Activated CD8-positive, alpha-beta memory T cell treated with anti-CD3 and anti-CD28 coated beads for 4 hours (primary cell): ENCODE measurements around the gene FARSB.

Experiments
- DNase-seq, 2 donors: peaks; one replicate each; pipeline ENCODE4 v3.0.0-alpha.2; 2020; ENCODE audit warnings: low read depth in 2 of 2

Gene FARSB

DNA sequence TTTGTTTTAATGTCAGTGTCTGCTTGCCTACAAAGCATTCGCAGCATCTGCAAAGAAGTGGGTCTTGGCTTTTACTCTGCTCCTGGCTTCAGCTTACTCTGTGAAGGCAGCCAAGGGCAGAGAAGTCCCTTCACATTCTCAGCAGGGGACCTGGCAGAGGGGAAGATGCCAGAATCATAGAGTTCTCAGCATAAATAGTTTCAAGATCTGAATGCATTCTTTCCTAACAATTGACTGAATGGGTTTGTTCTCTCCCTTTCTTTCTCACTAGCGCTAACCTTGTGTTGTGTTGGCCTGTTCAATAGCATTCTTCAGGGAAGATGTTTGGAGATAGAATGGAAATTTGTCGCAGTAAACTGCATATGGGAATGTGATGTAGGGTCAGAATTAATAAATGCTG is 106.9 kb downstream of the FARSB start:
- DNase-seq: no peak

DNA sequence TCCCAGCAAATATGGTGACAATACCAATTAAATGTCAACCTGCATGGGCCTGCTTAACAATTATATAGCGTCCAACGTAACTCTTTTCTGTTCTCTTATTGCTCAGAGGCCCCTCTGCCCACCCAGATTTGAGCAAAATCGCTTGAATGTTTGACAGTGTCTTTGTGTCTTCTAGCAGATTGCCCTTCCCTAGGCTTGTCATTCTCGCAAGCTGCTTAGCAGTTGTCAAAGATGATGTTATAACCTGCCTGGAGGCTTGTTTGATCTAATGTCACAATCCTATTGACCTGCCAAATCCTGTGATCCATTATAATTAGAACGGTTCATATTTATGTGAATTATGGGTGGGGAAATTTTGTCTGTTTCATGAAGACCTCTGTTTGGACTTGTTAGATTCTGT is 108.8 kb downstream of the FARSB start:
- no peak for DNase-seq

DNA sequence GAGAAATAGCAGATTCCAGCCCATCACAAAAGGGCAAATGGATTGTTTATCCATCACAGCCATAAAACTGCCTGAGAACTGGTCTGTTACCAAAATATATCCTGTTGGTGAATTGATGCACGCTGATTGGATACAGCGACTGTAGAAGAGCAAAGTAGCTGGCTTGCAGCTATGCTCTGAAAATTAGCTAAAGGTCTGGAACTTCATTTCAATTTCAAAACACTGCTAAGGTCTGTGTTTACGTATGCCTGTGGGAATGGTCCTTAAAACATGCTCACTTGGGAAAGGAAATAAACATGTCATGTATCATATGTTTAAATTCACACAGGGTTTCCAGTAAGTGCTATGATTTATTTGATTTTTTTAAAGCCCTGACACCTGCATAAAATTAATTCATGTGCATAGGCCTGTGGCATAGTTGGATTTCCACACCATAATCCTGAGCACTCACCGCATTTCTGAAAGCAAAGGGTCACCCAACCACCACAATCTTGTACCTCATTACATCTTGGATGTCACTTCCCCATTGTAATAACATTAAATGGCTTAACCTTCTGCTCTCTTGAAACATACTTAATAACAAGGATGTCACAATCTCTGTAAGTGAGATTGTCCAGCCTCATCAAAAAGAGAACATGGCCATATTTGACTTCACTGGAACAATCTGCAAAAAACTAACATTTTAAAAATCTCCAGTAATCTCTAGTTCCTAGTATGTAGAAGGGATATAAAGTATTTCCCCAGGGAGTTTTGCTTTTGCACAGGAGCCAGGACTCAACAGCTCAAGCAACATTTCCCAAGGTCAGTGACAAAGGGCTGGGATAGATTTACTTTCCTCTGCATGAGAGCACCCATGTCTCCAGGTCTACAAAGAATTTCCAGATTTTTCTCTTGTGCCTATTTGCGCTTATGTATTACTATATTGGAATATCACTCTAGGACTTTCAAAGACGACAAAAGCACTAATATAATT is 109.8 kb downstream of the FARSB start:
- no peak for DNase-seq

DNA sequence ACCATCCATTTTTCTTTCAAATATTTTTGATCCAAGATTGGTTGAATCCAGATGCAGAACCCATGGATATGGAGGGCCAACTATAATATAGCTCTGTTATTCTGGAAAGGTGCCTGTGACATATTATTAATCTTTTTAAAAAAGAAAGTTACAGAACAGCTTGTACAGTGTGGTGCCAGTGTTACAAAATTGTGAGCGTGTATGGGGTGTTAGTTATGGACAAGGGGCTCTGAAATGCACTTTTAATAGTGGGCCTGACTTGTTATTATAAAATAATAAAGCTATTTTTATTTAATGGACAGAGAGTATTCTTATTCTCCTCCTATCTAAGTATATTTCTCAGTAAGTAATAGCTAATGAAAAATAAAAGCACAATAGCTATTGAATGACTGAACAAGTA is 111.2 kb downstream of the FARSB start:
- no peak for DNase-seq

DNA sequence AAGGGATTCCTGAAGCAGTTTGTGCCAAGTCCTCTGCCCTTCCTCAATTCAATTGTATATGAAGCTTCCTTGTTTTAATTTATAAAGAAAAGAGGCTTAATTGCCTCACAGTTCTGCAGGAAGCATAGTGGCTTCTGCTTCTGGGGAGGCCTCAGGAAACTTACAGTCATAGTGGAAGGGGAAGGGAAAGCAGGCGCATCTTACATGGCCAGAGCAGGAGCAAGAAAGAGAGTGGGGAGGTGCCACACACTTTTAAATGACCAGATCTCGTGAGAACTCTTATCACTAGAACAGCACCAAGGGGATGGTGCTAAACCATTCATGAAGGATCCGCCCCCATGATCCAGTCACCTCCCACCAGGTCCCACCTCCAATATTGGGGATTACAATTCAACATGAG is 117.4 kb downstream of the FARSB start:
- no peak for DNase-seq

DNA sequence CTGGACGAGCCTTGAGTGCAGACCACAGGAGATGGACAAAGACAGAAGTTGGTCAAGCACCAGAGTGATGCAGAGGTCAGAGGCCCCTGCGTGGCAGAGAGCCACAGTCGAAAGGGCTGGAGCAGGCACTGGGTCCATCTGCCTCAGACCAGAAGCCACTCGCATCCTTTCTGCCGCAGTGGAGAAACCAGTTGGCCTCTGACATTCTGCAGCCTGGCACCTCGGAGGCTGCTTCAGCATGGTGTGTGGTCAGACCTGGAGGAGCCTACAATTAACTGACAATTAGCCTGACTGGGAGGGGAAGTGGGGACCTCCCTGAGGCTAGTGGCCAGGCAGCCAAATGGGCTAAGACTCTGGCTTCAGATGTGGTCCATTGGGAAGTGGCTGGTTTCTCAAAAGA is 120.4 kb downstream of the FARSB start:
- DNase-seq: no peak

DNA sequence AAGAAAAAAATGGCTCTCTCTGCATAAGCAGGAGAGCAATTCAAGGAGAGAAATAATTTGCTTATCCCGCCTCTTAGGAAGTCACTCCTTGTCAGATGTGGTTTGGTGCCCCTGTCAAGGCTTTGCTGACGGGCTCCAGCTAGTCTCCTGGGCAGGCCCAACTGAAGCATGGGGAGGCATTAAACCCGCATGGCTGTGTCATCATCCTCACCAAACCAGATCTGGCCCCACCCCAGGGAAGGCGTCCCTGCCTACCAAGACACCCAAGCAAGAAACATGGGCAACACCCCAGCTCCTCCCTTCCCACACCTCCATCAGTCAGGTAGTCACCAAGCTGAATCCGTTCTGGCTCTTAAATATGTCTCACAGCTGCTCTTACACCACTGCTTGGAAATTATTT is 123.6 kb downstream of the FARSB start:
- no peak for DNase-seq

DNA sequence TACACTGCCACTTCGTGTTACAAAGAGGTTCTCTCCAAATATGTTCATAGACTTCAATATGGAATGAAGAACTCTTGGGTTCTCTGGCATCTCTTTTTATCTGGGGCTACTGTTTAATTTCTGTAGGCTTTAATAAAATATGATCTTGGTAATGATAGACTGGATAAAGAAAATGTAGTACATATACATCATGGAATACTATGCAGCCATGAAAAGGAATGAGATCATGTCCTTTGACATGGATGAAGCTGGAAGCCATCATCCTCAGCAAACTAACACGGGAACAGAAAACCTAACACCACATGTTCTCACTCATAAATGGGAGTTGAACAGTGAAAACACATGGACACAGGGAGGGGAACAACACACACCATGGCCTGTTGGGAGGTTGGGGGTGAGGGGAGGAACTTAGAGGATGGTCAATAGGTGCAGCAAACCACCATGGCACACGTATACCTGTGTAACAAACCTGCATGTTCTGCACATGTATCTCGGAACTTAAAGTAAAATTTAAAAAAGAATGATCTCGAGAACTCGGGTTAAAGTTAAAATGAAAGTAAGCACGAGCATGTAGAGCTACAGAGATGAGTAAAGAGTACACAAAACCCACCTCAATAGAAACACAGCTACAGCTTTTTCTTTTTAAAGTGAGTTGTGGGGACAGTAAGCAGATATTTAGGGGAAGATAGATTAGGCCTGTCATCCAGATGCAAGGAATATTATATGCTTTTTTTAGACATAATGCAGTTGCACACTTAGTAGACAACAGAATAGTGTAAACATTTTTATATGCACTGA is 129.2 kb downstream of the FARSB start:
- no peak for DNase-seq

DNA sequence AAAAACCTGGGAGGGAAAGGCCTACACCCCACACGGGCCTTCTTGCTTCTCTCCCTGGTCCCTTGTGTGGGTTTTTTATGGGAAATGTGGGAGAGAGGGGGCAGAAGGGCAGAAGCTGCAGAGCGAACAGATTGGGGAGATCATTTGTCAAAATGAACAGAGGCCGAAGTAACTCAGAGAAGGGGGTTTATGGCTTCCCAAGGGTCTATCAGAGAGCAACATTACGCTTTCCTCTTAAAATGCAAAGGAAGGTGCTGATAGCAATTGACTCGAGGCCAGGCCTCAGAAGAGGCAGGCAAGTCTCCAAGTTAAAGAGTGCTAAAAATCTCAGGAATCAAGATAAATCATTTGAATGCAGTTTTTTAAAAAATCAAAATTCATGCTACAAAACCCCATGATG is 130.1 kb downstream of the FARSB start:
- DNase-seq: no peak

DNA sequence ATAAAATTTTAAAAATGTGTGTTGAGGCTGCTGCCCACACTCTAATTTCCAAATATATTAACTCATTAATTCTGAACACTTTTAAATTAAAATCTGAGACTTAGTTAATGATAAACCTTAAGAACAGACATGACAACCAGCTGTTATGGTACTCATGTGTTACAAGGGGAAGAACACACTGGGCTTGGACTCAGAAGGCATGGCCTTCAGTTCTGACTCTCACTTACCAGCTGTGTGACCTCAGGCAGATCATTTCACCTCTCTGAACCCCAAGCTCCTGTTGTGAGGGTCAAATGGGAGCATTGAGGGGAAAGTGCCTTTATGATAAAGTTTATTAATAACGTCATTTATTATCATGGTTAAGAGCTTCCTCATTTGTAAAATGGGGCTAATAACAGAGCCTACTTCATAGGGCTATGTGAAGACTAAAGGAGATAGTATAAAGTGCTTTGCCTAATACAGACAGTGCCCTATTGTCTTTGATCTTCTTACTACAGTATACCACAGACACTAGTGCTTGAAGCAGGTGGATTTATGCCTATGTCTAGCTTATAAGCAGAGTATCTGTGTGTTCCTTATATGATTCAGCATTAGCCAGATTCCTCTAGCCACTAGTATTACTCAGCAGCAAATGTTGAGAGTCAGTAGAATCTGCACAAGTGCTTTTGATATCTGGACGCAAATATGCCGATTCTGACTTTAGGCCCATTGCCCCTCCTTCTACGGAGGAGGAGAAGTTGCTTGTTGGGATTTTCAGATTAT is 131.9 kb downstream of the FARSB start:
- DNase-seq: no peak

DNA sequence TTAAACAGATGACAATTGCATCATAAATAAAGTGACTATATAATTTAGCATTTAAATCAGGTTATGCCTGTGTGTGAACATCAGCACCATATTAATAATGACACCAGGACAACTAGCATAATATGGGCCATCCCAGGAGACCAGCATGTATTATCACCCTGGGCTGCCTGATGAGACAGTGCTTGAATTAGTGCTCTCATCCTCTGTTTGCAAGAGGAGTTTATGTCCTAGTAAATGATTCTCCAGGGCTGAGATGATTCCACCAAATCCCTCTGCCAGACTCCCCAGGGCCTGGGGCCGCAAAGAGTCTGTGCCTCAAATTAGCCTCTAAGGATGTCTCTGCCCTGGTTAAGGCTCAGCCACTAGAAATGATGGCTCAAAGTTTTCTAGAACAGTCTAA is 133.8 kb downstream of the FARSB start:
- no peak for DNase-seq

DNA sequence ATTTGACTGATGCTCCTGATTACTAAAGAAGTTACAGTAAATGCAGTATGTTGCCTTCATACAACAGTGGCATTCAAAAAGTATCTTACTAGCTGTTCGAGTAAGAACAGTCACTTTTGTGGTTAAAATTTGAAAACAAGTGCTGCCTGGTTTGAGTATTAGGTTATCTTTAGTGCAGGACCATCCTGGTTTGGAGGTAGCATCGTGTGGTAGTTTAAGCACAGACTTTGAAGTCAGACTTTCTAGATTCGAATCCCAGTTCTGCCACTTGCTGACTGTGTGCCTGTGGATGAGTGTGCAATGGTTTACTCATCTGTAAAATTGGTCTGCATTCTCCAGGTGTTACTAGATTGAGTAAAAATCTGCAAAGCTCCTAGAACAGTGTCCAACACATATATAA is 134.8 kb downstream of the FARSB start:
- no peak for DNase-seq
